GM12878 (cell line): ENCODE results near the gene TMEM132C. TPM values are rescaled to one million over a fixed set of nuclear protein-coding genes. Genes with fewer than 3 reads are reported as not detected.

Source experiments
- ATAC-seq: fragments of 200-7000 bp; cut with Tn5 transposase; 3 replicates; pipeline ENCODE4 v1.9.1; 2020; ENCODE audit warnings: mild to moderate bottlenecking, moderate library complexity
- BruUV-seq: library from RNA; stranded (reverse); fragments of 400-500 nt; replicated peaks from 2 replicates; lab custom pipeline; 2021; lab: Mats Ljungman, UMichigan
- CTCF ChIA-PET: fragments of 300-600 bp; sonication (Branson Sonifier 250); formaldehyde crosslinking; extraction: SDS; loops from one replicate; lab custom pipeline; 2021; ENCODE audit warnings: inconsistent platforms; lab: Yijun Ruan, JAX
- POLR2A ChIA-PET: fragments of 350-600 bp; formaldehyde crosslinking; extraction: SDS; loops from one replicate; lab custom pipeline; 2021; ENCODE audit warnings: inconsistent platforms; lab: Charles Lee
- RAD21 ChIA-PET: fragments of 300-600 bp; sonication (Branson Sonifier 250); formaldehyde crosslinking; loops from one replicate; lab custom pipeline; 2023; ENCODE audit warnings: antibody characterized with exemption; ENCODE audit not compliant: unreplicated experiment; lab: Charles Lee
- SMC1A ChIA-PET: fragments of 300-600 bp; sonication (Branson Sonifier 250); formaldehyde crosslinking; loops from one replicate; lab custom pipeline; 2023; ENCODE audit not compliant: unreplicated experiment, uncharacterized antibody; lab: Charles Lee
- DNase-seq: peaks from one replicate; pipeline ENCODE4 v3.0.0-alpha.2; 2011; ENCODE audit warnings: low read depth, low spot score
- FAIRE-seq: peaks from 3 replicates; lab custom pipeline; 2011; peaks lifted over from hg19 to GRCh38; lab: Jason Lieb, UNC
- H2AFZ ChIP-seq: 2 replicates; pipeline ENCODE4 v1.6.0; 2011; ENCODE audit warnings: low read depth, low read length, control low read depth; ENCODE audit not compliant: control insufficient read depth
- H3K27ac ChIP-seq: 2 replicates; pipeline ENCODE4 v1.5.1; 2011; ENCODE audit warnings: control low read depth; ENCODE audit not compliant: control insufficient read depth, insufficient read depth
- H3K27me3 ChIP-seq, 2 experiments: replicated peaks in 1 of 2; 2 replicates each; pipeline versions ENCODE4 v1.6.0 to v1.6.1; 2011; ENCODE audit warnings: low read length in 1 of 2; ENCODE audit not compliant: control insufficient read depth in 2 of 2, insufficient read depth in 2 of 2
- H3K36me3 ChIP-seq, 2 experiments: 2 replicates each; pipeline ENCODE4 v1.5.1; 2011; ENCODE audit warnings: low read length in 1 of 2; ENCODE audit not compliant: control insufficient read depth in 2 of 2, insufficient read depth in 2 of 2
- H3K4me1 ChIP-seq: 2 replicates; pipeline ENCODE4 v1.6.1; 2011; ENCODE audit warnings: mild to moderate bottlenecking, low read length, moderate library complexity, mixed read lengths; ENCODE audit not compliant: control insufficient read depth, insufficient read depth
- H3K4me2 ChIP-seq: 2 replicates; pipeline ENCODE4 v1.6.0; 2011; ENCODE audit warnings: control low read depth; ENCODE audit not compliant: control insufficient read depth, insufficient read depth
- H3K4me3 ChIP-seq: fragments of 200-600 bp; sonication (generic); 2 replicates; pipeline ENCODE4 v1.5.1; 2016
- H3K79me2 ChIP-seq: 2 replicates; pipeline ENCODE4 v1.6.0; 2011; ENCODE audit warnings: low read length; ENCODE audit not compliant: control insufficient read depth, insufficient read depth
- H3K9ac ChIP-seq: 2 replicates; pipeline ENCODE4 v1.8.0; 2011; ENCODE audit warnings: low read length, control low read depth, mixed read lengths; ENCODE audit not compliant: control insufficient read depth, insufficient read depth
- H3K9me3 ChIP-seq: replicated peaks from 3 replicates; pipeline ENCODE4 v1.5.1; 2011; ENCODE audit warnings: mild to moderate bottlenecking, low read length; ENCODE audit not compliant: control insufficient read depth, insufficient read depth
- H4K20me1 ChIP-seq: 2 replicates; pipeline ENCODE4 v1.6.0; 2011; ENCODE audit not compliant: control insufficient read depth, insufficient read depth
- ASH2L ChIP-seq: fragments of 300-600, 200-600 bp; sonication (generic); IDR thresholded peaks from 2 replicates; pipeline ENCODE4 v1.6.1; 2017; ENCODE audit warnings: low read depth, mild to moderate bottlenecking, borderline replicate concordance
- CEBPB ChIP-seq, 2 experiments: fragments of 150-350 bp in 1 of 2; IDR thresholded peaks; 2 replicates each; pipeline ENCODE4 v1.6.1; 2012 to 2014; ENCODE audit warnings: low read depth in 2 of 2, low read length in 2 of 2, borderline replicate concordance in 1 of 2, inconsistent platforms in 1 of 2
- CHD1 ChIP-seq: IDR thresholded peaks from 2 replicates; pipeline ENCODE4 v1.6.1; 2012; ENCODE audit warnings: low read depth, low read length, improper control_type of control experiment
- CUX1 ChIP-seq: IDR thresholded peaks from 2 replicates; pipeline ENCODE4 v1.6.1; 2012; ENCODE audit warnings: improper control_type of control experiment, low read depth, low read length; ENCODE audit not compliant: insufficient replicate concordance
- ESRRA ChIP-seq: IDR thresholded peaks from 2 replicates; pipeline ENCODE4 v1.6.1; 2012; ENCODE audit warnings: mild to moderate bottlenecking, low read length, improper control_type of control experiment
- HCFC1 ChIP-seq: fragments of 150-350 bp; IDR thresholded peaks from 2 replicates; pipeline ENCODE4 v1.6.1; 2014; ENCODE audit warnings: low read length
- IKZF2 ChIP-seq, 2 experiments: fragments of 450-650 bp; IDR thresholded peaks; 2 replicates each; pipeline ENCODE4 v1.6.1; 2017; ENCODE audit warnings: mild to moderate bottlenecking in 2 of 2, moderate library complexity in 2 of 2
- NR2C2 ChIP-seq: IDR thresholded peaks from 2 replicates; pipeline ENCODE4 v1.6.1; 2011; ENCODE audit warnings: borderline replicate concordance, low read depth; ENCODE audit not compliant: control insufficient read depth, insufficient read length
- PAX5 ChIP-seq: IDR thresholded peaks from 2 replicates; pipeline ENCODE4 v1.6.1; 2011; ENCODE audit warnings: low read depth, low read length, borderline replicate concordance
- PML ChIP-seq: IDR thresholded peaks from 2 replicates; pipeline ENCODE4 v1.6.1; 2012; ENCODE audit warnings: low read length, inconsistent platforms
- SMC3 ChIP-seq: IDR thresholded peaks from 2 replicates; pipeline ENCODE4 v1.6.1; 2011; ENCODE audit warnings: low read length, improper control_type of control experiment, borderline replicate concordance
- SPI1 ChIP-seq: IDR thresholded peaks from 2 replicates; pipeline ENCODE4 v1.6.1; 2011; ENCODE audit warnings: low read depth, mild to moderate bottlenecking, low read length, moderate library complexity, borderline replicate concordance; ENCODE audit not compliant: insufficient read depth
- STAT1 ChIP-seq: fragments of 450-650 bp; conservative IDR thresholded peaks from 2 replicates; pipeline ENCODE4 v1.6.1; 2014; ENCODE audit warnings: antibody characterized with exemption, mild to moderate bottlenecking
- STAT3 ChIP-seq: IDR thresholded peaks from 2 replicates; pipeline ENCODE4 v1.6.1; 2011; ENCODE audit warnings: low read depth, low read length, improper control_type of control experiment
- ZBTB40 ChIP-seq: fragments of 450-650 bp; IDR thresholded peaks from 2 replicates; pipeline ENCODE4 v1.6.1; 2016; ENCODE audit warnings: mild to moderate bottlenecking, moderate library complexity, borderline replicate concordance
- ZNF274 ChIP-seq: IDR thresholded peaks from one replicate; pipeline ENCODE4 v1.8.0; 2011; ENCODE audit not compliant: insufficient read length, insufficient read depth
- WGBS: methylation state at CpG from one replicate; pipeline ENCODE4 v1.1.6; 2016; ENCODE audit warnings: low lambda C conversion rate; ENCODE audit not compliant: insufficient replicate concordance, insufficient coverage; ENCODE audit errors: missing lambda C conversion rate; 5-methylcytosine and 5-hydroxymethylcytosine counted together
- in situ Hi-C: fragments of 300-500 bp; cut with MboI; formaldehyde crosslinking; loops from 9 replicates; pipeline ENCODE4 v1.14.3; 2018; ENCODE audit warnings: mixed read lengths
- intact Hi-C: fragments of 100-400 bp; cut with micrococcal nuclease; formaldehyde crosslinking; loops from one replicate; pipeline ENCODE4 v1.14.2; 2022; ENCODE audit not compliant: unreplicated experiment
- polyA plus RNA-seq, 11 experiments: library from polyadenylated mRNA; depleted of rRNA in 4 of 11; unstranded in 6 of 11; stranded (reverse) in 5 of 11; fragments of >200 nt; fragmentation: Nextera tagmentation in 4 of 11; fragmentation: Illumina TruSeq in 1 of 11; extraction: Ambion mirVana in 4 of 11; extraction: Trizol in 1 of 11; gene quantifications; 1 replicate in 1 of 11; 2 replicates in 10 of 11; pipeline versions ENCODE4 v1.2.1 to v1.2.3, GENCODE V29; 2011 to 2016; ENCODE audit warnings: inconsistent platforms in 2 of 11, missing spikeins in 2 of 11, low read depth in 1 of 11
- total RNA-seq, 4 experiments: library from RNA; depleted of rRNA in 3 of 4; stranded (reverse); fragments of >200 nt in 3 of 4; fragmentation: Illumina TruSeq in 1 of 4; extraction: Trizol in 1 of 4; gene quantifications; 2 replicates each; pipeline versions ENCODE4 v1.2.1 to v1.2.3, GENCODE V29; 2013 to 2021

TMEM132C gene
- total and polyA plus RNA-seq, 10 of the 15 experiments (the other 5 are each of a cell fraction or from before 2014, with no cell fraction given): not detected

GRCh38 chr12:128507470-128507869 is 240.5 kb downstream of the TMEM132C start (continued):
- no peak for TF ChIP-seq CUX1

- H3K4me3 ChIP-seq: no peak overlapping the region
- RAD21 ChIA-PET: no interaction called here
- H3K36me3 ChIP-seq: no peaks in the 10 kb centered on the region
- intact Hi-C loops: no loop called here
- H3K9ac ChIP-seq: no peak overlapping the region
- SMC1A ChIA-PET: no interaction called here
- no peak overlapping the region for H3K27ac ChIP-seq
- CTCF ChIA-PET: no interaction called here
- no peak overlapping the region for H2AFZ ChIP-seq
- no peak overlapping the region for H3K4me2 ChIP-seq
- H3K79me2 ChIP-seq: no peaks in the 10 kb centered on the region
- H3K9me3 ChIP-seq: no peaks in the 10 kb centered on the region; the same call in 2 of the 3 replicates
- FAIRE-seq: no peak
- no peak for ATAC-seq
- BruUV-seq: no TSS peak
- no peaks in the 10 kb centered on the region for H4K20me1 ChIP-seq
- H3K27me3 ChIP-seq: no peaks in the 10 kb centered on the region
- DNase-seq: no peak
- POLR2A ChIA-PET: no interaction called here
- no peaks in the 10 kb centered on the region for H3K4me1 ChIP-seq
- 3% methylated on average over 4 of the region's 4 CpGs for WGBS
- in situ Hi-C loops: no loop called here
- TF ChIP-seq ZBTB40 (no peak), PAX5 (no peak), CEBPB (IDR thresholded peaks at IDR 0.05; ENCODE audit: borderline replicate concordance in 1 of 2, low read depth in 2 of 2, low read length in 2 of 2) (no peak), SMC3 (no peak), SPI1 (no peak), STAT1 (no peak), ASH2L (no peak), ESRRA (no peak), CHD1 (no peak), NR2C2 (no peak), HCFC1 (no peak), ZNF274 (no peak), IKZF2 (IDR thresholded peaks at IDR 0.05) (no peak), PML (no peak), STAT3 (no peak)
These were observed 242.2 kb downstream of the TMEM132C start for GRCh38 chr12:128509170-128509569.
